Gastroesophageal sphincter (tissue), 4 donors: ENCODE measurements around the gene SYNGR2. TPM values are rescaled to one million over a fixed set of nuclear protein-coding genes. Genes with fewer than 3 reads are reported as not detected.

ENCODE experiments used
- ATAC-seq: fragments of 150-250 bp; one replicate; pipeline ENCODE4 v1.9.1; 2016; ENCODE audit warnings: mild to moderate bottlenecking, moderate library complexity
- H3K27ac ChIP-seq, 4 donors: fragments of 200-600 bp; sonication (generic) in 3 of 4; 1 replicate in 3 of 4; 2 replicates in 1 of 4; pipeline ENCODE4 v1.5.1; 2016 to 2019
- H3K27me3 ChIP-seq: fragments of 200-600 bp; sonication (generic); one replicate; pipeline ENCODE4 v1.5.1; 2019
- H3K36me3 ChIP-seq, 2 donors: fragments of 200-600 bp; sonication (generic); one replicate each; pipeline ENCODE4 v1.5.1; 2019; ENCODE audit warnings: control low read depth in 1 of 2
- H3K4me1 ChIP-seq, 3 donors: fragments of 200-600 bp; sonication (generic); 1 replicate in 2 of 3; 2 replicates in 1 of 3; pipeline ENCODE4 v1.5.1; 2016 to 2019; ENCODE audit warnings: control low read depth in 2 of 3
- H3K4me3 ChIP-seq, 2 donors: fragments of 200-600 bp; sonication (generic); one replicate each; pipeline ENCODE4 v1.5.1; 2019; ENCODE audit warnings: mild to moderate bottlenecking in 1 of 2, moderate library complexity in 1 of 2
- H3K9me3 ChIP-seq, 3 donors: fragments of 200-600 bp; sonication (generic); one replicate each; pipeline ENCODE4 v1.5.1; 2017 to 2019; ENCODE audit warnings: control low read depth in 2 of 3
- CTCF ChIP-seq, 4 experiments: fragments of 200-600 bp in 2 of 4; fragments of 450-650 bp in 2 of 4; sonication (generic) in 1 of 4; IDR thresholded peaks; one replicate each; pipeline ENCODE4 v1.5.1; 2017 to 2019; ENCODE audit warnings: antibody characterized with exemption in 4 of 4, mild to moderate bottlenecking in 2 of 4, moderate library complexity in 2 of 4
- EP300 ChIP-seq: sonication (generic); formaldehyde crosslinking; IDR thresholded peaks from one replicate; pipeline ENCODE4 v1.6.1; 2017; ENCODE audit warnings: antibody characterized with exemption, mild to moderate bottlenecking
- POLR2A ChIP-seq, 2 donors: fragments of 450-650 bp; IDR thresholded peaks; one replicate each; pipeline ENCODE4 v1.6.1; 2017; ENCODE audit warnings: antibody characterized with exemption in 2 of 2, mild to moderate bottlenecking in 2 of 2, moderate library complexity in 1 of 2
- POLR2AphosphoS5 ChIP-seq: sonication (generic); formaldehyde crosslinking; IDR thresholded peaks from one replicate; pipeline ENCODE4 v1.6.1; 2017; ENCODE audit warnings: antibody characterized with exemption
- WGBS, 2 donors: methylation state at CpG; one replicate each; pipeline ENCODE4 v1.1.5; 2018; ENCODE audit warnings: low coverage in 1 of 2; 5-methylcytosine and 5-hydroxymethylcytosine counted together
- total RNA-seq, 4 donors: library from RNA; depleted of rRNA; stranded (reverse); fragments of >200 nt; gene quantifications; one replicate each; pipeline ENCODE4 v1.1.0, GENCODE V29; 2016

The SYNGR2 gene
- total RNA-seq, 4 donors from 2014 or later: 49.9 to 151 (median 81.2) TPM

GRCh38 chr17:78132084-78132676, 36.2 kb upstream of the SYNGR2 start:
- TF ChIP-seq EP300 (no peak), POLR2A (IDR thresholded peaks at IDR 0.05) (no peak), POLR2AphosphoS5 (no peak), CTCF (IDR thresholded peaks at IDR 0.05) (no peak)
- no peak for ATAC-seq
- peak overlapping the region in 1 of 2 donors; percentile 39 for H3K4me3 ChIP-seq
- peak overlapping the region in 1 of 4 donors; percentile 17 for H3K27ac ChIP-seq
- WGBS, 2 donors: 93% methylated on average over 5 of the region's 38 CpGs; no CpG with 5 or more reads in 1 of the 2 donors
- no peaks in the 10 kb centered on the region for H3K36me3 ChIP-seq
- H3K4me1 ChIP-seq: peaks cover 0 to 55% (median 23%) of the 10 kb centered on the region in 3 donors
- H3K9me3 ChIP-seq: no peaks in the 10 kb centered on the region
- H3K27me3 ChIP-seq: peaks cover 65% of the 10 kb centered on the region

GRCh38 chr17:78132767-78133178, 35.6 kb upstream of the SYNGR2 start:
- peak overlapping the region in 1 of 2 donors; percentile 39 for H3K4me3 ChIP-seq
- peaks cover 59% of the 10 kb centered on the region for H3K27me3 ChIP-seq
- peaks cover 0 to 49% (median 23%) of the 10 kb centered on the region in 3 donors for H3K4me1 ChIP-seq
- no peak for ATAC-seq
- H3K9me3 ChIP-seq: no peaks in the 10 kb centered on the region
- H3K27ac ChIP-seq: no peak overlapping the region
- no peaks in the 10 kb centered on the region for H3K36me3 ChIP-seq
- no CpG with 5 or more reads among the region's 9 CpGs for WGBS, 2 donors
- no peak for TF ChIP-seq POLR2AphosphoS5
- TF ChIP-seq POLR2A (IDR thresholded peaks at IDR 0.05): no peak
- TF ChIP-seq CTCF (IDR thresholded peaks at IDR 0.05): no peak
- no peak for TF ChIP-seq EP300

GRCh38 chr17:78133179-78133951, 35.0 kb upstream of the SYNGR2 start:
- TF ChIP-seq EP300 (no peak), POLR2A (IDR thresholded peaks at IDR 0.05) (no peak), CTCF (IDR thresholded peaks at IDR 0.05) (no peak), POLR2AphosphoS5 (no peak)
- WGBS, 2 donors: 95% methylated on average over 11 of the region's 30 CpGs; no CpG with 5 or more reads in 1 of the 2 donors
- no peaks in the 10 kb centered on the region for H3K9me3 ChIP-seq
- no peaks in the 10 kb centered on the region for H3K36me3 ChIP-seq
- H3K4me3 ChIP-seq: no peak overlapping the region
- H3K4me1 ChIP-seq: peaks cover 0 to 43% (median 17%) of the 10 kb centered on the region in 3 donors
- H3K27ac ChIP-seq: no peak overlapping the region
- peaks cover 53% of the 10 kb centered on the region for H3K27me3 ChIP-seq
- ATAC-seq: no peak

- Histone ChIP-seq H3K27ac (no peak overlapping the region), H3K27me3 (peaks cover 45% of the 10 kb centered on the region), H3K9me3 (no peaks in the 10 kb centered on the region), H3K4me1 (peaks cover 0 to 34% (median 13%) of the 10 kb centered on the region in 3 donors), H3K4me3 (no peak overlapping the region), H3K36me3 (no peaks in the 10 kb centered on the region)
- ATAC-seq: no peak
- WGBS, 2 donors: 77 to 81% methylated on average over 11 to 18 of the region's 39 CpGs
- peak in 2 of 4 experiments; percentile 10 to 44 for TF ChIP-seq CTCF (IDR thresholded peaks at IDR 0.05)
- TF ChIP-seq POLR2AphosphoS5: no peak
- TF ChIP-seq EP300: no peak
- TF ChIP-seq POLR2A (IDR thresholded peaks at IDR 0.05): no peak
Observed at GRCh38 chr17:78133971-78134898, 34.1 kb upstream of the SYNGR2 start.
